Mammary epithelial cell (primary cell): Measurements from ENCODE around the gene CASP12.

Experiments
- EZH2 ChIP-seq: IDR thresholded peaks from 2 replicates; pipeline ENCODE4 v1.6.1; 2012; ENCODE audit warnings: low read length, inconsistent platforms, borderline replicate concordance
- TF ChIP-seq, protein P1 (sequence below), 2 donors: IDR thresholded peaks in 1 of 2; conservative IDR thresholded peaks in 1 of 2; 2 replicates each; pipeline ENCODE4 v1.5.1; 2011 to 2012; ENCODE audit warnings: inconsistent platforms in 2 of 2, low read length in 2 of 2, mild to moderate bottlenecking in 2 of 2, control low read depth in 1 of 2, low read depth in 1 of 2; ENCODE audit not compliant: insufficient read depth in 1 of 2; ENCODE audit errors: extremely low read depth in 1 of 2

- TF ChIP-seq, protein P1, sequence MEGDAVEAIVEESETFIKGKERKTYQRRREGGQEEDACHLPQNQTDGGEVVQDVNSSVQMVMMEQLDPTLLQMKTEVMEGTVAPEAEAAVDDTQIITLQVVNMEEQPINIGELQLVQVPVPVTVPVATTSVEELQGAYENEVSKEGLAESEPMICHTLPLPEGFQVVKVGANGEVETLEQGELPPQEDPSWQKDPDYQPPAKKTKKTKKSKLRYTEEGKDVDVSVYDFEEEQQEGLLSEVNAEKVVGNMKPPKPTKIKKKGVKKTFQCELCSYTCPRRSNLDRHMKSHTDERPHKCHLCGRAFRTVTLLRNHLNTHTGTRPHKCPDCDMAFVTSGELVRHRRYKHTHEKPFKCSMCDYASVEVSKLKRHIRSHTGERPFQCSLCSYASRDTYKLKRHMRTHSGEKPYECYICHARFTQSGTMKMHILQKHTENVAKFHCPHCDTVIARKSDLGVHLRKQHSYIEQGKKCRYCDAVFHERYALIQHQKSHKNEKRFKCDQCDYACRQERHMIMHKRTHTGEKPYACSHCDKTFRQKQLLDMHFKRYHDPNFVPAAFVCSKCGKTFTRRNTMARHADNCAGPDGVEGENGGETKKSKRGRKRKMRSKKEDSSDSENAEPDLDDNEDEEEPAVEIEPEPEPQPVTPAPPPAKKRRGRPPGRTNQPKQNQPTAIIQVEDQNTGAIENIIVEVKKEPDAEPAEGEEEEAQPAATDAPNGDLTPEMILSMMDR (conservative IDR thresholded peaks at IDR 0.05 in 1 of 2, IDR thresholded peaks at IDR 0.05 in 1 of 2; ENCODE audit: extremely low read depth in 1 of 2, insufficient read depth in 1 of 2, low read depth in 1 of 2, low read length in 2 of 2), result no peak
- TF ChIP-seq EZH2, result no peak
These were observed 45.4 kb downstream of the CASP12 start for GRCh38 chr11:104852811-104853210.
